Psoas muscle (tissue), 8 donors: Measurements from ENCODE around the gene ZNF566. TPM values are rescaled to one million over a fixed set of nuclear protein-coding genes. Genes with fewer than 3 reads are reported as not detected.

ENCODE experiments used
- ATAC-seq, 4 donors: fragments of 200-7000 bp; cut with Tn5 transposase; one replicate each; pipeline ENCODE4 v1.9.1; 2020; ENCODE audit warnings: moderate library complexity in 3 of 4, mild to moderate bottlenecking in 2 of 4
- DNase-seq, 2 donors: peaks; one replicate each; pipeline ENCODE4 v3.0.0-alpha.2; 2020
- H3K27ac ChIP-seq: fragments of 200-600 bp; one replicate; pipeline ENCODE4 v1.8.0; 2022
- H3K27me3 ChIP-seq, 3 donors: fragments of 200-600 bp in 1 of 3; one replicate each; pipeline versions ENCODE4 v1.6.1 to v1.8.0; 2013 to 2022; ENCODE audit warnings: low read length in 2 of 3, mild to moderate bottlenecking in 2 of 3, moderate library complexity in 1 of 3; ENCODE audit not compliant: insufficient read depth in 3 of 3
- H3K36me3 ChIP-seq, 2 donors: fragments of 200-600 bp in 1 of 2; one replicate each; pipeline versions ENCODE4 v1.6.1 to v1.8.0; 2013 to 2022; ENCODE audit warnings: low read depth in 1 of 2, mild to moderate bottlenecking in 1 of 2, moderate library complexity in 1 of 2; ENCODE audit not compliant: insufficient read depth in 1 of 2
- H3K4me1 ChIP-seq: fragments of 200-600 bp; one replicate; pipeline ENCODE4 v1.8.0; 2022
- H3K4me3 ChIP-seq: fragments of 200-600 bp; one replicate; pipeline ENCODE4 v1.8.0; 2022; ENCODE audit warnings: mild to moderate bottlenecking
- H3K9me3 ChIP-seq: fragments of 200-600 bp; one replicate; pipeline ENCODE4 v1.8.0; 2022
- whole genome bisulfite sequencing, 3 donors: extraction: QIAGEN DNeasy Blood & Tissue Kit; methylation state at CpG; one replicate each; pipeline versions ENCODE4 v1.1.6 to v1.1.7; 2013; 5-methylcytosine and 5-hydroxymethylcytosine counted together
- intact Hi-C, 2 donors: fragments of 100-400 bp; cut with DNase I; formaldehyde crosslinking; loops; one replicate each; pipeline versions ENCODE4 v1.11.0 to v1.14.2; 2022
- polyA plus RNA-seq, 3 donors: library from polyadenylated mRNA; stranded (reverse); fragments of 200-250 nt; gene quantifications; one replicate each; pipeline ENCODE4 v1.2.3, GENCODE V29; 2013
- total RNA-seq, 4 donors: library from RNA; stranded (reverse); fragmentation: NEBNext Ultra II Directional in 2 of 4; extraction: Animal tissue kit (Norgen Biotek cat#: 25700) in 2 of 4; gene quantifications; one replicate each; pipeline versions ENCODE4 v1.2.1 to v1.2.4, GENCODE V29; 2021 to 2023
- TF ChIP-seq, protein P1 (sequence below): fragments of 200-600 bp; IDR thresholded peaks from one replicate; pipeline ENCODE4 v1.8.0; 2022; ENCODE audit warnings: antibody characterized with exemption
- donor health status: healthy with polysubstance abuse.
- donor health status: DM: no; HTN: no; CAD: no; lungs with moderate emphysema.
- donor health status: Bipolar disorder and iron deficiency.
- donor health status: healthy.
- donor health status: DM: yes; HTN: yes; CAD: no.
- donor health status: DM: no; HTN: no; CAD: no.
- donor health status: DM: no; HTN: no; CAD: no.
- donor health status: DM: yes; HTN: yes; CAD: no.

Gene ZNF566
- total and polyA plus RNA-seq, 7 donors, result 2.4 to 9.0 (median 5.6) TPM

DNA sequence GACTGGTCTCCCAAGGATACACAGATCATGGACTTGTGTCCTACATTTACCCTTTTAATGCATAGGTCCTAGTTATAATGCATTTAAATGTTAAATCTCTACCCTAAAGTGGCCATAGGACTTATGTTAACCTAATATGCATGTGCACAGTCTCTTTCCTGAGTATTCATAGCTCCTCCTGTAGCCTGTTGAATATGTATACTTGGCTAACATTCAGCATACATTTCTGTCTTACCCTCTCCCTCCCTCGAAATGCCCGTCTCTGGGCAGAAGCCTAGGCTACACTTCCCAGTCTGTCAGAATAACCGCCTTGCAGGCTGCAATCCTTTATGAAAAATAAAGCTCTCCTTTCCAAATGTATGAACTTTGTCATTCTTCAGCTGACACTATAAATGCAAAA lies 84.9 kb downstream of the ZNF566 start:
- Histone ChIP-seq H3K4me3 (no peak overlapping the region), H3K27ac (no peak overlapping the region), H3K9me3 (peaks cover 15% of the 10 kb centered on the region), H3K36me3 (peaks cover 22 to 93% of the 10 kb centered on the region in 2 donors), H3K4me1 (no peaks in the 10 kb centered on the region), H3K27me3 (no peaks in the 10 kb centered on the region)
- DNase-seq, result no peak
- intact Hi-C loops, result no loop called here
- TF ChIP-seq, protein P1, sequence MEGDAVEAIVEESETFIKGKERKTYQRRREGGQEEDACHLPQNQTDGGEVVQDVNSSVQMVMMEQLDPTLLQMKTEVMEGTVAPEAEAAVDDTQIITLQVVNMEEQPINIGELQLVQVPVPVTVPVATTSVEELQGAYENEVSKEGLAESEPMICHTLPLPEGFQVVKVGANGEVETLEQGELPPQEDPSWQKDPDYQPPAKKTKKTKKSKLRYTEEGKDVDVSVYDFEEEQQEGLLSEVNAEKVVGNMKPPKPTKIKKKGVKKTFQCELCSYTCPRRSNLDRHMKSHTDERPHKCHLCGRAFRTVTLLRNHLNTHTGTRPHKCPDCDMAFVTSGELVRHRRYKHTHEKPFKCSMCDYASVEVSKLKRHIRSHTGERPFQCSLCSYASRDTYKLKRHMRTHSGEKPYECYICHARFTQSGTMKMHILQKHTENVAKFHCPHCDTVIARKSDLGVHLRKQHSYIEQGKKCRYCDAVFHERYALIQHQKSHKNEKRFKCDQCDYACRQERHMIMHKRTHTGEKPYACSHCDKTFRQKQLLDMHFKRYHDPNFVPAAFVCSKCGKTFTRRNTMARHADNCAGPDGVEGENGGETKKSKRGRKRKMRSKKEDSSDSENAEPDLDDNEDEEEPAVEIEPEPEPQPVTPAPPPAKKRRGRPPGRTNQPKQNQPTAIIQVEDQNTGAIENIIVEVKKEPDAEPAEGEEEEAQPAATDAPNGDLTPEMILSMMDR, result no peak
- 97 to 98% (median 98%) methylated on average over 3 of the region's 3 CpGs for WGBS, 3 donors
- no peak for ATAC-seq

DNA sequence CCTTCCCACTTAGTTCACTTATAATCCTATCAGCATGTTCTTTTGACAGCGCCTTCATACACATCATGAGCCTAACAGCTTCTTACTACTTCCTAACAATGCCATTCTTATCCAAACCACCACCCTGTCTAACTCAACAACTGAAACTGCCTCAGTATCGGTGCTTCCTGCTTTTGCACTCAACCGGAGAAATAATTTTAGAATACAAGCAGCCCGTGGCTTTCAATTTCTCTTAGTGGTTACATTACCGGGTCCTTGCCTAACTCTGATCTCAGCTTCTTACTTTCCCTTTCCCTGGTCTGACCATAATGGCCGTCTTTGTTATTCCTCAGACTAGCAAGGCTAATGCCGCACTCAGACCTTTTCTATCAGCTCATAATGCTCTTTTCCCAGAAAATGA lies 87.9 kb downstream of the ZNF566 start:
- TF ChIP-seq, protein P1, result no peak
- Histone ChIP-seq H3K27ac (no peak overlapping the region), H3K9me3 (peaks cover 37% of the 10 kb centered on the region), H3K4me1 (no peaks in the 10 kb centered on the region), H3K4me3 (no peak overlapping the region), H3K27me3 (no peaks in the 10 kb centered on the region), H3K36me3 (peaks cover 10 to 84% of the 10 kb centered on the region in 2 donors)
- DNase-seq (no peak), ATAC-seq (no peak)
- intact Hi-C loops, result no loop called here
- 87 to 96% (median 95%) methylated on average over 7 of the region's 7 CpGs for WGBS, 3 donors

DNA sequence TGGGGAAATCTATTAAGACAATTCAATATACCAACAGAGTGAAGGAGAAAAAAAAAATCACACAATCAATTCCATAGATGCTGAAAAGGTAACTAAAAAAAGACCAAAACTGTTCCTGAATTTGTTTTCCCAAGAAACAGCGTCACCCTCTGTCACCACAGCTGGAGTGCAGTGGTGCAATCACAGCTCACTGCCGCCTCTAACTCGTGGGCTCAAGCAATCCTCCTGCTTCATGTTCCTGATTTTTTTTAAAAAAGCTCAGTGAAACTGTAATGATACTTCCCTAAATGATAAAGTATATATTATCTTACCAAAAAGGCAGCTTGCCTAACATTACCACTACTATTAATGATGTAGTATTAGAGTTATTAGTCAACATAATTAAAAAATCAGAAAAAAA lies 90.8 kb downstream of the ZNF566 start:
- TF ChIP-seq, protein P1, result no peak
- DNase-seq, result no peak
- Histone ChIP-seq H3K9me3 (peaks cover 64% of the 10 kb centered on the region), H3K4me3 (no peak overlapping the region), H3K27me3 (peaks cover 0 to under 1% (median 0%) of the 10 kb centered on the region in 3 donors), H3K36me3 (peaks cover 9 to 74% of the 10 kb centered on the region in 2 donors), H3K27ac (no peak overlapping the region), H3K4me1 (no peaks in the 10 kb centered on the region)
- no peak for ATAC-seq
- intact Hi-C loops, result no loop called here
- 91 to 95% (median 92%) methylated on average over 3 of the region's 3 CpGs for WGBS, 3 donors

Other genes with a start within 250 kb of the ZNF566 start
- gene ZFP14, start 110.4 kb downstream of the ZNF566 start, total RNA-seq, result 1 to 10 TPM in 1 of 4 donors, under 1 TPM in 3; 0.69 to 3.5 (median 0.91) TPM
- gene ZFP14, start 110.4 kb downstream of the ZNF566 start, polyA plus RNA-seq, result 1 to 10 TPM in 1 of 3 donors, under 1 TPM in 2; 0.24 to 2.5 (median 0.55) TPM
- gene ZFP82, start 70.9 kb downstream of the ZNF566 start, total RNA-seq, result 1 to 10 TPM in 3 of 4 donors, under 1 TPM in 1; 0.55 to 2.1 (median 1.4) TPM
- gene ZFP82, start 70.9 kb downstream of the ZNF566 start, polyA plus RNA-seq, result 1 to 10 TPM in 2 of 3 donors, under 1 TPM in 1; 1.00 to 1.2 (median 1.1) TPM
- 1 to 10 TPM; 2.5 to 5.1 (median 3.7) TPM for gene ZNF260, start 38.7 kb upstream of the ZNF566 start, total RNA-seq
- gene ZNF260, start 38.7 kb upstream of the ZNF566 start, polyA plus RNA-seq, result 1 to 10 TPM; 1.2 to 5.6 (median 1.9) TPM
- 10 to 100 TPM in 1 of 4 donors, 1 to 10 TPM in 3; 6.1 to 10.4 (median 8.1) TPM for gene ZNF529, start 83.7 kb upstream of the ZNF566 start, total RNA-seq
- gene ZNF529, start 83.7 kb upstream of the ZNF566 start, polyA plus RNA-seq, result 1 to 10 TPM; 2.3 to 5.4 (median 3.1) TPM
- 1 to 10 TPM in 3 of 4 donors, under 1 TPM in 1; 0.61 to 6.7 (median 2.4) TPM for gene ZNF382, start 115.8 kb upstream of the ZNF566 start, total RNA-seq
- gene ZNF382, start 115.8 kb upstream of the ZNF566 start, polyA plus RNA-seq, result 1 to 10 TPM in 2 of 3 donors, under 1 TPM in 1; 0.77 to 1.5 (median 1.2) TPM
- 1 to 10 TPM; 2.0 to 5.1 (median 2.2) TPM for gene ZNF461, start 177.3 kb upstream of the ZNF566 start, total RNA-seq
- 1 to 10 TPM; 1.6 to 5.7 (median 1.7) TPM for gene ZNF461, start 177.3 kb upstream of the ZNF566 start, polyA plus RNA-seq
- 1 to 10 TPM; 1.8 to 3.6 (median 2.3) TPM for gene ZNF567, start 198.1 kb upstream of the ZNF566 start, total RNA-seq
- 1 to 10 TPM in 2 of 3 donors, under 1 TPM in 1; 0.73 to 3.0 (median 2.0) TPM for gene ZNF567, start 198.1 kb upstream of the ZNF566 start, polyA plus RNA-seq